ENCODE results near the gene CYSRT1. TPM values are rescaled to one million over a fixed set of nuclear protein-coding genes. Genes with fewer than 3 reads are reported as not detected.

The CYSRT1 gene
- total RNA-seq, 1 experiment from 2014 or later, result 1.0 TPM

DNA sequence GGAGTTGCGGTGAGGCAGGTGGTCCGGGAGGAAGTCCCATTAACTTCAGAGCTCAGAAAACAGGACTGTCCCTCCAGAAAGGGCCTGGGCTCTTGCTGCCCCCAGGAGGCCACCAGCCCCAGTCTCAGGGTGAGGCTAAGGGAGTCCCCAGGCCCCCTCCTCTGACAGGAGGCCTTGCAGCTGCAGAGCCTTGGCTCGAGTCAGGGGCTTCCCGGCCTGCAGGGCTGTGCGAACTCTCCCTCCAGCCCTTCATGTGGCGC is 22.9 kb downstream of the CYSRT1 start:
- Mint-ChIP-seq H3K27me3 (ENCODE audit: low read depth) (peaks cover 40% of the 10 kb centered on the region), H3K27ac (no peak overlapping the region), H3K9me3 (no peaks in the 10 kb centered on the region; a peak in 1 of 5 replicates), H3K36me3 (ENCODE audit: insufficient read depth in 1 of 3, low read depth in 3 of 3) (peaks cover 5 to 12% (median 9%) of the 10 kb centered on the region in 3 experiments; a peak in 6 of 7 replicates), H3K4me3 (no peak overlapping the region), H3K4me1 (peaks cover 12 to 20% of the 10 kb centered on the region in 2 experiments)
- H3K18ac ChIP-seq (ENCODE audit: insufficient read length, low read depth, low read length), result no peak overlapping the region
- TF ChIP-seq, protein P1, sequence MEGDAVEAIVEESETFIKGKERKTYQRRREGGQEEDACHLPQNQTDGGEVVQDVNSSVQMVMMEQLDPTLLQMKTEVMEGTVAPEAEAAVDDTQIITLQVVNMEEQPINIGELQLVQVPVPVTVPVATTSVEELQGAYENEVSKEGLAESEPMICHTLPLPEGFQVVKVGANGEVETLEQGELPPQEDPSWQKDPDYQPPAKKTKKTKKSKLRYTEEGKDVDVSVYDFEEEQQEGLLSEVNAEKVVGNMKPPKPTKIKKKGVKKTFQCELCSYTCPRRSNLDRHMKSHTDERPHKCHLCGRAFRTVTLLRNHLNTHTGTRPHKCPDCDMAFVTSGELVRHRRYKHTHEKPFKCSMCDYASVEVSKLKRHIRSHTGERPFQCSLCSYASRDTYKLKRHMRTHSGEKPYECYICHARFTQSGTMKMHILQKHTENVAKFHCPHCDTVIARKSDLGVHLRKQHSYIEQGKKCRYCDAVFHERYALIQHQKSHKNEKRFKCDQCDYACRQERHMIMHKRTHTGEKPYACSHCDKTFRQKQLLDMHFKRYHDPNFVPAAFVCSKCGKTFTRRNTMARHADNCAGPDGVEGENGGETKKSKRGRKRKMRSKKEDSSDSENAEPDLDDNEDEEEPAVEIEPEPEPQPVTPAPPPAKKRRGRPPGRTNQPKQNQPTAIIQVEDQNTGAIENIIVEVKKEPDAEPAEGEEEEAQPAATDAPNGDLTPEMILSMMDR (conservative IDR thresholded peaks at IDR 0.05), result no peak
- H2AK5ac ChIP-seq (ENCODE audit: insufficient read length, low read length), result no peak overlapping the region
- no peak overlapping the region for H3K4ac ChIP-seq (ENCODE audit: low read depth, low read length)
- no peak overlapping the region for H3K23ac ChIP-seq (ENCODE audit: insufficient read length, low read depth, low read length)
- H4K91ac ChIP-seq (ENCODE audit: insufficient read length, low read depth, low read length), result no peak overlapping the region
- H3K4me1 ChIP-seq (ENCODE audit: insufficient read depth, low read length), result no peaks in the 10 kb centered on the region; the same call in 1 of the 2 replicates
- H4K8ac ChIP-seq (replicated peaks; ENCODE audit: insufficient read length, low read depth, low read length), result no peak overlapping the region
- H2BK15ac ChIP-seq (ENCODE audit: low read depth, low read length), result no peak overlapping the region
- H3K79me1 ChIP-seq (ENCODE audit: insufficient read depth, low read depth, low read length, poor library complexity, severe bottlenecking), result no peaks in the 10 kb centered on the region
- no peak overlapping the region; the same call in 1 of the 2 replicates for H3K14ac ChIP-seq (ENCODE audit: insufficient read depth, low read length)
- H4K20me1 ChIP-seq (ENCODE audit: control insufficient read depth, insufficient read depth, insufficient read length), result peaks cover 3% of the 10 kb centered on the region
- H3K9ac ChIP-seq (ENCODE audit: extremely low read depth, insufficient read length, low read length), result no peak overlapping the region
- H3K56ac ChIP-seq (ENCODE audit: insufficient read length, low read depth, low read length), result no peak overlapping the region
- WGBS (ENCODE audit: extremely low coverage, insufficient read length, low lambda C conversion rate), result no CpG with 5 or more reads among the region's 6 CpGs
- H2BK5ac ChIP-seq (ENCODE audit: insufficient read length, low read length), result no peak overlapping the region
- no peaks in the 10 kb centered on the region for H3K27me3 ChIP-seq (ENCODE audit: insufficient read depth, low read length)
- no peak overlapping the region for H3K27ac ChIP-seq (ENCODE audit: insufficient read length, low read depth, low read length)
- DNase-seq, result no peak
- H3K4me2 ChIP-seq (ENCODE audit: insufficient read depth, insufficient read length, low read length), result no peak overlapping the region
- H2BK120ac ChIP-seq (ENCODE audit: low read depth, low read length, poor library complexity, severe bottlenecking), result no peak overlapping the region
- H2BK12ac ChIP-seq (ENCODE audit: insufficient read length, low read depth, low read length), result no peak overlapping the region
- no peaks in the 10 kb centered on the region for H3K79me2 ChIP-seq (ENCODE audit: insufficient read depth, low read length)
- no peak overlapping the region for H2BK20ac ChIP-seq (ENCODE audit: low read depth, low read length, poor library complexity, severe bottlenecking)
- no peak overlapping the region for H3T11ph ChIP-seq (ENCODE audit: low read length)
- H4K5ac ChIP-seq (ENCODE audit: insufficient read length, low read depth, low read length), result no peak overlapping the region
- no peaks in the 10 kb centered on the region for H3K23me2 ChIP-seq (ENCODE audit: insufficient read length, low read depth, low read length, poor library complexity, severe bottlenecking)
- H3K9me3 ChIP-seq (ENCODE audit: control insufficient read depth, low read depth, low read length), result no peaks in the 10 kb centered on the region
- H2AFZ ChIP-seq (ENCODE audit: low read length), result no peak overlapping the region

All from H9 (cell line).